Suprapubic skin (tissue), 4 donors: ENCODE measurements around the gene ZDHHC24. TPM values are rescaled to one million over a fixed set of nuclear protein-coding genes. Genes with fewer than 3 reads are reported as not detected.

Experiments
- DNase-seq, 2 donors: peaks; one replicate each; pipeline ENCODE4 v3.0.0-alpha.2; 2019; ENCODE audit warnings: low spot score in 2 of 2
- H3K27ac ChIP-seq: fragments of 200-600 bp; sonication (generic); one replicate; pipeline ENCODE4 v1.5.1; 2019
- H3K27me3 ChIP-seq: fragments of 200-600 bp; sonication (generic); one replicate; pipeline ENCODE4 v1.5.1; 2019
- H3K36me3 ChIP-seq: fragments of 200-600 bp; sonication (generic); one replicate; pipeline ENCODE4 v1.5.1; 2019
- H3K4me1 ChIP-seq: fragments of 200-600 bp; sonication (generic); one replicate; pipeline ENCODE4 v1.5.1; 2019
- H3K4me3 ChIP-seq: fragments of 200-600 bp; sonication (generic); one replicate; pipeline ENCODE4 v1.5.1; 2019; ENCODE audit warnings: mild to moderate bottlenecking
- H3K9me3 ChIP-seq: fragments of 200-600 bp; sonication (generic); one replicate; pipeline ENCODE4 v1.5.1; 2019
- EP300 ChIP-seq: sonication (generic); formaldehyde crosslinking; IDR thresholded peaks from one replicate; pipeline ENCODE4 v1.6.1; 2017; ENCODE audit warnings: antibody characterized with exemption
- POLR2A ChIP-seq, 2 donors: fragments of 450-650 bp; IDR thresholded peaks; one replicate each; pipeline ENCODE4 v1.6.1; 2017; ENCODE audit warnings: antibody characterized with exemption in 2 of 2, mild to moderate bottlenecking in 2 of 2, moderate library complexity in 2 of 2
- POLR2AphosphoS5 ChIP-seq, 3 donors: sonication (generic); formaldehyde crosslinking; IDR thresholded peaks; one replicate each; pipeline ENCODE4 v1.6.1; 2017; ENCODE audit warnings: antibody characterized with exemption in 3 of 3
- WGBS: methylation state at CpG from one replicate; pipeline ENCODE4 v1.1.5; 2018; 5-methylcytosine and 5-hydroxymethylcytosine counted together
- total RNA-seq, 4 donors: library from RNA; depleted of rRNA; stranded (reverse); fragments of >200 nt; gene quantifications; one replicate each; pipeline ENCODE4 v1.1.0, GENCODE V29; 2016
- TF ChIP-seq, protein P1 (sequence below), 2 donors: fragments of 200-600 bp in 1 of 2; fragments of 450-650 bp in 1 of 2; sonication (generic) in 1 of 2; IDR thresholded peaks; one replicate each; pipeline ENCODE4 v1.5.1; 2016 to 2019; ENCODE audit warnings: antibody characterized with exemption in 2 of 2, mild to moderate bottlenecking in 1 of 2, moderate library complexity in 1 of 2

ZDHHC24 gene
- total RNA-seq, 4 donors from 2014 or later, result 13.9 to 37.2 (median 15.3) TPM

- H3K36me3 ChIP-seq, result peaks cover 29% of the 10 kb centered on the region
- H3K9me3 ChIP-seq, result no peaks in the 10 kb centered on the region
- no peak for DNase-seq
- peaks cover 10% of the 10 kb centered on the region for H3K4me1 ChIP-seq
- H3K4me3 ChIP-seq, result no peak overlapping the region
- TF ChIP-seq POLR2AphosphoS5 (IDR thresholded peaks at IDR 0.05), result no peak
- no peak for TF ChIP-seq POLR2A (IDR thresholded peaks at IDR 0.05)
- TF ChIP-seq, protein P1, sequence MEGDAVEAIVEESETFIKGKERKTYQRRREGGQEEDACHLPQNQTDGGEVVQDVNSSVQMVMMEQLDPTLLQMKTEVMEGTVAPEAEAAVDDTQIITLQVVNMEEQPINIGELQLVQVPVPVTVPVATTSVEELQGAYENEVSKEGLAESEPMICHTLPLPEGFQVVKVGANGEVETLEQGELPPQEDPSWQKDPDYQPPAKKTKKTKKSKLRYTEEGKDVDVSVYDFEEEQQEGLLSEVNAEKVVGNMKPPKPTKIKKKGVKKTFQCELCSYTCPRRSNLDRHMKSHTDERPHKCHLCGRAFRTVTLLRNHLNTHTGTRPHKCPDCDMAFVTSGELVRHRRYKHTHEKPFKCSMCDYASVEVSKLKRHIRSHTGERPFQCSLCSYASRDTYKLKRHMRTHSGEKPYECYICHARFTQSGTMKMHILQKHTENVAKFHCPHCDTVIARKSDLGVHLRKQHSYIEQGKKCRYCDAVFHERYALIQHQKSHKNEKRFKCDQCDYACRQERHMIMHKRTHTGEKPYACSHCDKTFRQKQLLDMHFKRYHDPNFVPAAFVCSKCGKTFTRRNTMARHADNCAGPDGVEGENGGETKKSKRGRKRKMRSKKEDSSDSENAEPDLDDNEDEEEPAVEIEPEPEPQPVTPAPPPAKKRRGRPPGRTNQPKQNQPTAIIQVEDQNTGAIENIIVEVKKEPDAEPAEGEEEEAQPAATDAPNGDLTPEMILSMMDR (IDR thresholded peaks at IDR 0.05), result no peak
- no peak for TF ChIP-seq EP300
- no peak overlapping the region for H3K27ac ChIP-seq
- peaks cover 9% of the 10 kb centered on the region for H3K27me3 ChIP-seq
- 77% methylated on average over 8 of the region's 14 CpGs for WGBS
Measured at GRCh38 chr11:66561178-66561974, 15.5 kb upstream of the ZDHHC24 start.

GRCh38 chr11:66559866-66560676 lies 14.2 kb upstream of the ZDHHC24 start:
- no peak for DNase-seq
- WGBS, result 74% methylated on average over 10 of the region's 27 CpGs
- Histone ChIP-seq H3K4me3 (no peak overlapping the region), H3K36me3 (peaks cover 17% of the 10 kb centered on the region), H3K27me3 (peaks cover 9% of the 10 kb centered on the region), H3K9me3 (no peaks in the 10 kb centered on the region), H3K4me1 (peaks cover 10% of the 10 kb centered on the region), H3K27ac (no peak overlapping the region)
- TF ChIP-seq POLR2AphosphoS5 (IDR thresholded peaks at IDR 0.05) (no peak), POLR2A (IDR thresholded peaks at IDR 0.05) (no peak), EP300 (no peak)
- TF ChIP-seq, protein P1 (IDR thresholded peaks at IDR 0.05), result no peak

DNA sequence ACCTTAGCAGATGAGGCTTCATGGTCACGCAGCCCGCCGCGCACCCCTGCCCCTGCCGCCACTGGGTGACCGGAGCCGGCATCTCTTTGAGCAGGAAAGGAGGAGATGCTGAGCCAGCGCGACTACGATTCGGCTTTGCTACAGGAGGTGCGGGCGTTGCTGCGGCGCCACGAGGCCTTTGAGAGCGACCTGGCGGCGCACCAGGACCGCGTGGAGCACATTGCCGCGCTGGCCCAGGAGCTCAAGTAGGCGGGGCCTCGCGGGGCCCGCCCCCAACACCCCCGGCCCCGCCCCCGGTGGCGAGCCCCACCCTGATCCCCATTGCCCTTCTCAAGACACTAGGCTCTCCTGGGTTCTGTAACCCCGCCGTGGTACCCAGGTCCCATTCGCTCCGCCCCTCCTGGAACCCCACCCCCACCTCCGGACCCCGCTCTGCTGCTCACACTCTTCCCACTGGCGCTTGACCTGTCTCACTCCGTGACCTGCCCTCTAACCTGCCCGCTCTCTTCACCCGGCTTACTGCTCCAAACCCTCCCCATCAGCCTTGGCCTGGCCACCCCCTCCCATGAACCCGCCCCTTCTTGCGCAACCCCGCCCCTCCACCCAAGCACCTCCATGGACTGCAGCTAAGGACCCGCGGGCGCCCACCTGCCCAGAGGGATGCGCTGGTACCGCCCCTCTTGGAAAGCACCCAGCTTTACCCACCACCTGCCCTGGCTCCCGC lies 13.5 kb upstream of the ZDHHC24 start:
- peaks cover 10% of the 10 kb centered on the region for H3K36me3 ChIP-seq
- H3K9me3 ChIP-seq, result no peaks in the 10 kb centered on the region
- DNase-seq, result no peak
- WGBS, result 17% methylated on average over 17 of the region's 50 CpGs
- peaks cover 10% of the 10 kb centered on the region for H3K4me1 ChIP-seq
- H3K27me3 ChIP-seq, result peaks cover 9% of the 10 kb centered on the region
- H3K4me3 ChIP-seq, result no peak overlapping the region
- H3K27ac ChIP-seq, result no peak overlapping the region
- TF ChIP-seq EP300, result no peak
- no peak for TF ChIP-seq POLR2AphosphoS5 (IDR thresholded peaks at IDR 0.05)
- no peak for TF ChIP-seq POLR2A (IDR thresholded peaks at IDR 0.05)
- TF ChIP-seq, protein P1 (IDR thresholded peaks at IDR 0.05), result no peak

DNA sequence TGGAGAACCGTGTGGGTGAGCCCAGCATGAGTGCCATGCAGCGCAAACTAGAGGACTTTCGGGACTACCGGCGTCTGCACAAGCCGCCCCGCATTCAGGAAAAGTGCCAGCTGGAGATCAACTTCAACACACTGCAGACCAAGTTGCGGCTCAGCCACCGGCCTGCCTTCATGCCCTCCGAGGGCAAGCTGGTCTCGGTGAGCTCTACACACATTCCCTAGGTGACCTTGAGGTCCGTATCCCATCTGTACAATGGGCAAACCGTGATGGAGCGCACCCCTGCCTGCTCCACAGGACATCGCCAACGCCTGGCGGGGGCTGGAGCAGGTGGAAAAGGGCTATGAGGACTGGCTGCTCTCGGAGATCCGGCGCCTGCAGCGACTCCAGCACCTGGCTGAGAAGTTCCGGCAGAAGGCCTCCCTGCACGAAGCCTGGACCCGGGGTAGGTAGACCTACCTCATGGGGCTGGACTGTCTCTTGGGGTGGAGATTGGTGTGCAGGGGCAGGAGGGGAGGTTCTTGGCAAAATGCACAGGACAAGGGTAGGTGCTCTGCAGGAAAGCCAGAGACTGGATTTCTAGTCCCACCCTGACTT lies 12.0 kb upstream of the ZDHHC24 start:
- no peak for TF ChIP-seq EP300
- TF ChIP-seq POLR2AphosphoS5 (IDR thresholded peaks at IDR 0.05), result no peak
- TF ChIP-seq, protein P1 (IDR thresholded peaks at IDR 0.05), result no peak
- no peak for TF ChIP-seq POLR2A (IDR thresholded peaks at IDR 0.05)
- H3K27me3 ChIP-seq, result peaks cover 9% of the 10 kb centered on the region
- no peak for DNase-seq
- no peaks in the 10 kb centered on the region for H3K36me3 ChIP-seq
- no peaks in the 10 kb centered on the region for H3K9me3 ChIP-seq
- no peak overlapping the region for H3K4me3 ChIP-seq
- no peak overlapping the region for H3K27ac ChIP-seq
- WGBS, result 97% methylated on average over 7 of the region's 24 CpGs
- peaks cover 10% of the 10 kb centered on the region for H3K4me1 ChIP-seq
